Left renal cortex interstitium (tissue), 4 donors: ENCODE data around the gene TBCB. TPM values are rescaled to one million over a fixed set of nuclear protein-coding genes. Genes with fewer than 3 reads are reported as not detected.
"Not testable (repeated sequence)": the region's sequence is repeated elsewhere in the genome, so short reads cannot be mapped to it uniquely, and the experiment has no call there.

Experiments used
- DNase-seq, 4 donors: peaks; one replicate each; pipeline ENCODE4 v3.0.0-alpha.2; 2013; ENCODE audit warnings: low read depth in 4 of 4, low spot score in 2 of 4, missing footprints in 1 of 4
- polyA plus RNA-seq, 4 donors: library from polyadenylated mRNA; unstranded; fragments of 120-200 nt; gene quantifications; one replicate each; pipeline ENCODE4 v1.2.1, GENCODE V29; 2013; ENCODE audit not compliant: insufficient read length in 4 of 4

Gene TBCB
- 100 to 1,000 TPM; 118 to 158 (median 128) TPM for polyA plus RNA-seq

- DNase-seq, result no peak
Observed at GRCh38 chr19:36115453-36116343, at the start of gene TBCB. TSS of gene TBCB (plus strand) at chr19:36115468. CDS start at chr19:36115561, 93 bp downstream.

- DNase-seq, result no peak
Observed at GRCh38 chr19:36067681-36068080, 47.6 kb upstream of the TBCB start.

- not testable (repeated sequence) for DNase-seq
Observed at GRCh38 chr19:36068810-36069499, 46.3 kb upstream of the TBCB start.

GRCh38 chr19:36072081-36072480 lies 43.2 kb upstream of the TBCB start:
- no peak for DNase-seq

GRCh38 chr19:36073121-36073876 lies 42.0 kb upstream of the TBCB start:
- no peak for DNase-seq

- no peak for DNase-seq
Observed at GRCh38 chr19:36079389-36079945, 35.8 kb upstream of the TBCB start.

GRCh38 chr19:36081385-36081784 lies 33.9 kb upstream of the TBCB start:
- no peak for DNase-seq

- DNase-seq, result no peak
Observed at GRCh38 chr19:36081894-36082293, 33.4 kb upstream of the TBCB start.

- no peak for DNase-seq
Observed at GRCh38 chr19:36082916-36083315, 32.4 kb upstream of the TBCB start.

GRCh38 chr19:36084231-36085009 lies 30.8 kb upstream of the TBCB start:
- no peak for DNase-seq

GRCh38 chr19:36086326-36086725 lies 28.9 kb upstream of the TBCB start:
- DNase-seq, result no peak

GRCh38 chr19:36089847-36090246 lies 25.4 kb upstream of the TBCB start:
- no peak for DNase-seq

- no peak for DNase-seq
Observed at GRCh38 chr19:36090910-36091695, 24.2 kb upstream of the TBCB start.

GRCh38 chr19:36092566-36092965 lies 22.7 kb upstream of the TBCB start:
- no peak for DNase-seq

GRCh38 chr19:36093146-36093662 lies 22.1 kb upstream of the TBCB start:
- DNase-seq, result no peak

GRCh38 chr19:36093687-36094086 lies 21.6 kb upstream of the TBCB start:
- DNase-seq, result no peak

GRCh38 chr19:36097036-36097435 lies 18.2 kb upstream of the TBCB start:
- DNase-seq, result no peak

- no peak for DNase-seq
Observed at GRCh38 chr19:36099166-36099785, 16.0 kb upstream of the TBCB start.
